LNCaP clone FGC (cell line): ENCODE measurements around the gene ARGLU1.
A peak's percentile ranks its signal among the peaks of the same experiment; 100 is the strongest.

ENCODE experiments used
- DNase-seq: peaks from one replicate; pipeline ENCODE4 v3.0.0-alpha.2; 2011; ENCODE audit warnings: low read depth
- H3K4me3 ChIP-seq: 2 replicates; pipeline ENCODE4 v1.5.1; 2011; ENCODE audit warnings: mild to moderate bottlenecking, low read depth, low read length, control low read depth
- CTCF ChIP-seq: IDR thresholded peaks from 2 replicates; pipeline ENCODE4 v1.5.1; 2012; ENCODE audit warnings: mild to moderate bottlenecking; ENCODE audit not compliant: control insufficient read depth, insufficient read depth; ENCODE audit errors: extremely low read depth

ARGLU1 gene

GRCh38 chr13:106535552-106536243 is 32.2 kb downstream of the ARGLU1 start, which contains the start of gene EFNB2:
TSS of gene EFNB2 (minus strand) at chr13:106535662. CDS start at chr13:106534964, 698 bp downstream.
- 0 out of 2 replicates have a peak, but pooled peaks have one; percentile 21 for TF ChIP-seq CTCF
- peak within 1 kb of the TSS; percentile 72 for H3K4me3 ChIP-seq
- DNase-seq = peak; percentile 65

- DNase-seq = no peak
- H3K4me3 ChIP-seq = peak overlapping the region; percentile 72
- TF ChIP-seq CTCF = no peak
These were observed 33.0 kb downstream of the ARGLU1 start for GRCh38 chr13:106534639-106535551.

- peak overlapping the region; percentile 72 for H3K4me3 ChIP-seq
- no peak for DNase-seq
- TF ChIP-seq CTCF = no peak
These were observed 33.8 kb downstream of the ARGLU1 start for GRCh38 chr13:106533943-106534638.

GRCh38 chr13:106533101-106533942 is 34.6 kb downstream of the ARGLU1 start:
- peak; percentile 59 for TF ChIP-seq CTCF
- H3K4me3 ChIP-seq = peak overlapping the region; percentile 72
- DNase-seq = no peak

- DNase-seq = no peak
- no peak for TF ChIP-seq CTCF
- H3K4me3 ChIP-seq = peak overlapping the region; percentile 72
These were observed 35.6 kb downstream of the ARGLU1 start for GRCh38 chr13:106532111-106532929.
